OCI-LY7 (cell line): Measurements from ENCODE around the gene MPLKIP. TPM values are rescaled to one million over a fixed set of nuclear protein-coding genes. Genes with fewer than 3 reads are reported as not detected.

Source experiments
- BruUV-seq: library from RNA; stranded (reverse); fragments of 400-500 nt; replicated peaks from 2 replicates; lab custom pipeline; 2021; lab: Mats Ljungman, UMichigan
- CTCF ChIA-PET: fragments of 300-600 bp; sonication (Branson Sonifier 250); formaldehyde crosslinking; loops from one replicate; lab custom pipeline; 2022; ENCODE audit warnings: antibody characterized with exemption; ENCODE audit not compliant: unreplicated experiment; lab: Charles Lee
- POLR2A ChIA-PET: fragments of 300-600 bp; sonication (Branson Sonifier 250); formaldehyde crosslinking; loops from one replicate; lab custom pipeline; 2022; ENCODE audit warnings: antibody characterized with exemption; lab: Charles Lee
- DNase-seq: peaks from one replicate; pipeline ENCODE4 v3.0.0-alpha.2; 2015; ENCODE audit warnings: low spot score
- H2AFZ ChIP-seq: fragments of 200-600 bp; sonication (generic), shearing (Covaris generic); 2 replicates; pipeline ENCODE4 v1.6.1; 2014; ENCODE audit warnings: mild to moderate bottlenecking, antibody characterized with exemption, low read length, moderate library complexity
- H3K27ac ChIP-seq: fragments of 200-600 bp; sonication (generic); 2 replicates; pipeline ENCODE4 v1.5.1; 2014; ENCODE audit warnings: mixed run types, low read depth, mild to moderate bottlenecking, moderate library complexity, low read length, inconsistent platforms; ENCODE audit not compliant: poor library complexity, severe bottlenecking
- H3K36me3 ChIP-seq: fragments of 200-600 bp; sonication (generic); 2 replicates; pipeline ENCODE4 v1.6.1; 2014; ENCODE audit warnings: mild to moderate bottlenecking, antibody characterized with exemption, low read length, moderate library complexity, mixed read lengths; ENCODE audit not compliant: insufficient read depth
- H3K4me1 ChIP-seq: fragments of 200-600 bp; sonication (generic); 2 replicates; pipeline ENCODE4 v1.5.1; 2014; ENCODE audit warnings: mild to moderate bottlenecking, low read length; ENCODE audit not compliant: insufficient read depth, poor library complexity, severe bottlenecking
- H3K4me2 ChIP-seq: fragments of 200-600 bp; sonication (generic); 2 replicates; pipeline ENCODE4 v1.6.1; 2014; ENCODE audit warnings: mild to moderate bottlenecking, low read length
- H3K4me3 ChIP-seq: fragments of 200-600 bp; sonication (generic); 2 replicates; pipeline ENCODE4 v1.5.1; 2014; ENCODE audit warnings: mild to moderate bottlenecking, low read depth, low read length; ENCODE audit not compliant: poor library complexity, severe bottlenecking
- H3K79me2 ChIP-seq: fragments of 200-600 bp; sonication (generic); 2 replicates; pipeline ENCODE4 v1.6.1; 2016; ENCODE audit warnings: low read depth, mild to moderate bottlenecking, low read length, moderate library complexity, mixed read lengths; ENCODE audit not compliant: insufficient read depth
- H3K9me2 ChIP-seq: fragments of 200-600 bp; sonication (generic); 2 replicates; pipeline ENCODE4 v1.6.1; 2016; ENCODE audit warnings: mild to moderate bottlenecking, low read length, mixed read lengths; ENCODE audit not compliant: insufficient read depth
- H3K9me3 ChIP-seq: fragments of 200-600 bp; sonication (generic); 2 replicates; pipeline ENCODE4 v1.6.1; 2014; ENCODE audit warnings: mild to moderate bottlenecking, mixed run types, low read length, mixed read lengths
- H4K20me1 ChIP-seq: fragments of 200-600 bp; sonication (generic); 2 replicates; pipeline ENCODE4 v1.6.1; 2014; ENCODE audit warnings: mild to moderate bottlenecking, antibody characterized with exemption, low read length, moderate library complexity, mixed read lengths; ENCODE audit not compliant: insufficient read depth
- EZH2phosphoT487 ChIP-seq: fragments of 200-600 bp; sonication (generic); IDR thresholded peaks from 2 replicates; pipeline ENCODE4 v1.6.1; 2018; ENCODE audit warnings: low read depth, borderline replicate concordance, mild to moderate bottlenecking, mixed run types, antibody characterized with exemption, low read length, moderate library complexity, mixed read lengths
- intact Hi-C: fragments of 100-400 bp; cut with micrococcal nuclease; formaldehyde crosslinking; loops from one replicate; pipeline ENCODE4 v1.10.0; 2022; ENCODE audit not compliant: unreplicated experiment
- total RNA-seq, 2 experiments: library from RNA; depleted of rRNA in 1 of 2; stranded (reverse); fragments of >200 nt in 1 of 2; shearing (Covaris generic) in 1 of 2; gene quantifications; 2 replicates each; pipeline ENCODE4 v1.2.3, GENCODE V29; 2014 to 2022
- TF ChIP-seq, protein P1 (sequence below): fragments of 200-600 bp; sonication (generic); conservative IDR thresholded peaks from 2 replicates; pipeline ENCODE4 v1.5.1; 2014; ENCODE audit warnings: mild to moderate bottlenecking, antibody characterized with exemption, low read length, moderate library complexity, mixed read lengths

Gene MPLKIP
- total RNA-seq, 2 experiments from 2014 or later, result 44.1 to 46.3 TPM

DNA sequence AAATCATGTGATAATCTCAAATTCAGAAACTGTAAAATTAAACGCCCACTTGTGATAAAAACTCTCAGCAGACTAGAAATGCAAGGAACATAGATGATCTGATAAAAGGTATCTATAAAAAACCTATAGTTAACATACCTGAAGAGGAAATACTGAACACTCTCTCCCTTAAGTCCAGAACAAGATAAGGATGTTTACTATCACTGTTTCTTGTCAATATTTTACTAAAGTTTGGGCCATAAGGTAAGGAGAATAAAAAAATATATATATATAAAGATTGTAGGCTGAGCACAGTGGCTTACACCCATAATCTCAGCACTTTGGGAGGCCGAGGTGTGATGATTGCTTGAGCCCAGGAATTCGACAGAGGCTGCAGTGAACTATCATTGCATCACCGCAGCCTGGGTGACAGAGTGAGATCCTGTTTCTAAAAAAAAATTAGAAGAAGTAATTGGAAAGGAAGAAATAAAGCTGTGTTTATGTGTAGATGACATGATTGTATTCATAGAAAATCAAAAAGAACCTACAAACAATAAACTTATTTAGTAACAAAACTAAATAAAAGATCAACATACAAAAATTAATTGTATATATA, 28.4 kb downstream of the MPLKIP start:
- Histone ChIP-seq H4K20me1 (no peaks in the 10 kb centered on the region), H3K4me1 (no peaks in the 10 kb centered on the region), H3K79me2 (no peaks in the 10 kb centered on the region), H3K36me3 (no peaks in the 10 kb centered on the region), H3K4me3 (no peak overlapping the region), H2AFZ (no peak overlapping the region), H3K9me3 (no peaks in the 10 kb centered on the region), H3K4me2 (no peak overlapping the region), H3K9me2 (no peaks in the 10 kb centered on the region), H3K27ac (no peak overlapping the region)
- TF ChIP-seq, protein P1, sequence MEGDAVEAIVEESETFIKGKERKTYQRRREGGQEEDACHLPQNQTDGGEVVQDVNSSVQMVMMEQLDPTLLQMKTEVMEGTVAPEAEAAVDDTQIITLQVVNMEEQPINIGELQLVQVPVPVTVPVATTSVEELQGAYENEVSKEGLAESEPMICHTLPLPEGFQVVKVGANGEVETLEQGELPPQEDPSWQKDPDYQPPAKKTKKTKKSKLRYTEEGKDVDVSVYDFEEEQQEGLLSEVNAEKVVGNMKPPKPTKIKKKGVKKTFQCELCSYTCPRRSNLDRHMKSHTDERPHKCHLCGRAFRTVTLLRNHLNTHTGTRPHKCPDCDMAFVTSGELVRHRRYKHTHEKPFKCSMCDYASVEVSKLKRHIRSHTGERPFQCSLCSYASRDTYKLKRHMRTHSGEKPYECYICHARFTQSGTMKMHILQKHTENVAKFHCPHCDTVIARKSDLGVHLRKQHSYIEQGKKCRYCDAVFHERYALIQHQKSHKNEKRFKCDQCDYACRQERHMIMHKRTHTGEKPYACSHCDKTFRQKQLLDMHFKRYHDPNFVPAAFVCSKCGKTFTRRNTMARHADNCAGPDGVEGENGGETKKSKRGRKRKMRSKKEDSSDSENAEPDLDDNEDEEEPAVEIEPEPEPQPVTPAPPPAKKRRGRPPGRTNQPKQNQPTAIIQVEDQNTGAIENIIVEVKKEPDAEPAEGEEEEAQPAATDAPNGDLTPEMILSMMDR, result no peak
- no peak for TF ChIP-seq EZH2phosphoT487
- no peak for DNase-seq
- BruUV-seq, result no TSS peak
- ChIA-PET POLR2A (no interaction called here), CTCF (no interaction called here)
- intact Hi-C loops, result no loop called here

DNA sequence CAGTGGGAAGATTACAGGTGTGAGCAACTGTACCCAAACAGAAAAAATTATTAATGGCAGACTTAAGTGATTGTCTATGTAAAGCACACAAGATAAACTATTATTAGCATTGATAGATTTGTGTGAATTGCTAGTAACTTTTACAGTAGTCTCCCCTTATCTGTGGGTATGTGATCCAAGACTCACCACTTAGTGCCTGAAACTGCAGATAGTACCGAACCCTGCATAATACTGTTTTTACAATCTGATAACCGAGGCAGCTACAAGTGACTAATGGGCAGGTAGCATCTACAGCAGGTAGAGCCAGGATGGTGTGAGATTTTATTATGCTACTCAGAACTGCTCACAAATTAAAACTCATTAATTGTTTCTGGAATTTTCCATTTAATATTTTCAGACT, 31.5 kb downstream of the MPLKIP start:
- H3K36me3 ChIP-seq, result peaks cover 4% of the 10 kb centered on the region; the same call in 1 of the 2 replicates
- ChIA-PET CTCF (no interaction called here), POLR2A (interaction anchor here (1.0 to 1.6 kb wide), 2 partner anchors 18 to 26 kb away, joined by 3 read pairs; no protein-coding TSS in a partner anchor)
- BruUV-seq, result no TSS peak
- TF ChIP-seq, protein P1, result no peak
- TF ChIP-seq EZH2phosphoT487, result no peak
- no peak for DNase-seq
- no peak overlapping the region for H3K4me2 ChIP-seq
- intact Hi-C loops, result no loop called here
- H3K9me2 ChIP-seq, result no peaks in the 10 kb centered on the region
- no peak overlapping the region for H2AFZ ChIP-seq
- no peaks in the 10 kb centered on the region for H3K79me2 ChIP-seq
- H3K27ac ChIP-seq, result no peak overlapping the region
- H3K9me3 ChIP-seq, result no peaks in the 10 kb centered on the region
- no peak overlapping the region for H3K4me3 ChIP-seq
- H3K4me1 ChIP-seq, result no peaks in the 10 kb centered on the region
- no peaks in the 10 kb centered on the region for H4K20me1 ChIP-seq

DNA sequence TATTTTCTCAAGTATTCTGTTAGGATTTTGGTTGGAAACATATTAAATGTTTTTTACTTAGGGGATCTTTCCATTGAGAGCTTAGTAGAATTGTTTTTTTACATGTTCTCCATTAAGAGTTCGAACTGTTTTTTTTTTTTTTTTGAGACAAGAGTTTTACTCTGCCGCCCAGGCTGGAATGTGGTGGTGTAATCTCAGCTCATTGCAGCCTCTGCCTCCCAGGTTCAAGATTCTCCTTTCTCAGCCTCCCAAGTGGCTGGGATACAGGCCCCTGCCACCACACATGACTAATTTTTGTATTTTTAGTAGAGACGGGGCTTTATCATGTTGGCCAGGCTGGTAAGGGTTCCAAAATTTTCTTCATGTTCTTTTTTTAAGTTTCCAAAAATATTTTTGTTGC, 33.2 kb downstream of the MPLKIP start:
- Histone ChIP-seq H3K4me2 (no peak overlapping the region), H3K4me1 (no peaks in the 10 kb centered on the region), H3K9me2 (no peaks in the 10 kb centered on the region), H3K4me3 (no peak overlapping the region), H3K9me3 (no peaks in the 10 kb centered on the region), H3K79me2 (no peaks in the 10 kb centered on the region), H4K20me1 (0 out of 2 replicates have a peak, but pooled peaks cover 2% of the 10 kb centered on the region), H3K27ac (no peak overlapping the region), H2AFZ (no peak overlapping the region), H3K36me3 (peaks cover 20% of the 10 kb centered on the region)
- ChIA-PET POLR2A (interaction anchor here (0.7 to 1.6 kb wide), 3 partner anchors 8 to 104 kb away, joined by 3 read pairs; no protein-coding TSS in a partner anchor), CTCF (no interaction called here)
- TF ChIP-seq, protein P1, result no peak
- TF ChIP-seq EZH2phosphoT487, result no peak
- BruUV-seq, result no TSS peak
- DNase-seq, result no peak
- intact Hi-C loops, result no loop called here
